BE2C (cell line): ENCODE results near the gene UTP18.

Experiments
- DNase-seq: peaks from one replicate; pipeline ENCODE4 v3.0.0-alpha.2; 2020
- H3K27me3 ChIP-seq: fragments of 250-450 bp; sonication (Bioruptor Pico); 2 replicates; pipeline ENCODE4 v1.5.1; 2020; ENCODE audit warnings: mild to moderate bottlenecking
- H3K36me3 ChIP-seq: fragments of 250-450 bp; sonication (Bioruptor Pico); 2 replicates; pipeline ENCODE4 v1.5.1; 2020; ENCODE audit warnings: mild to moderate bottlenecking
- H3K4me1 ChIP-seq: fragments of 250-450 bp; sonication (Bioruptor Pico); 2 replicates; pipeline ENCODE4 v1.5.1; 2020
- H3K4me3 ChIP-seq: 2 replicates; pipeline ENCODE4 v1.5.1; 2011; ENCODE audit warnings: low read depth, low read length
- H3K9me3 ChIP-seq: fragments of 250-450 bp; sonication (Bioruptor Pico); 2 replicates; pipeline ENCODE4 v1.5.1; 2020
- TF ChIP-seq, protein P1 (sequence below): IDR thresholded peaks from 2 replicates; pipeline ENCODE4 v1.5.1; 2012; ENCODE audit warnings: mild to moderate bottlenecking, low read depth, low read length

UTP18 gene

DNA sequence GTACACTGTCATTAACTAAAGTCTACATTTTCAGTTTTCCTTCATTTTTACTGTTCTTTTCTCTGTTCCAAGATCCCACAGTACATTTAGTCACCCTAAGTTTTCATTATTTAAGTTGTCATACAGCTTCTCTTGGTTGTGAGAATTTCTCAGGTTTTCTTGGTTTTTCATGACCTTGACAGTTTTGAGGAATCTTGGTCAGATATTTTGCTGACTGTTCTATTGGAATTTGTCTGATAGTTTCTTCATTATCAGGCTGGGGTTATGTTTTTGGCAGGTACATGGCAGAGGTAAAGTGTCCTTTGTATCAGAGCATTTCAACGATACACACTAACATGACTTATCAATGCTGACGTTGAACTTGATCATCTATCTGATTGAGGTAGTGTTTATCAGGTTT is 20.1 kb upstream of the UTP18 start:
- Histone ChIP-seq H3K36me3 (0 out of 2 replicates have a peak, but pooled peaks cover 3% of the 10 kb centered on the region), H3K27me3 (no peaks in the 10 kb centered on the region), H3K4me3 (no peak overlapping the region), H3K9me3 (no peaks in the 10 kb centered on the region), H3K4me1 (no peaks in the 10 kb centered on the region)
- TF ChIP-seq, protein P1, sequence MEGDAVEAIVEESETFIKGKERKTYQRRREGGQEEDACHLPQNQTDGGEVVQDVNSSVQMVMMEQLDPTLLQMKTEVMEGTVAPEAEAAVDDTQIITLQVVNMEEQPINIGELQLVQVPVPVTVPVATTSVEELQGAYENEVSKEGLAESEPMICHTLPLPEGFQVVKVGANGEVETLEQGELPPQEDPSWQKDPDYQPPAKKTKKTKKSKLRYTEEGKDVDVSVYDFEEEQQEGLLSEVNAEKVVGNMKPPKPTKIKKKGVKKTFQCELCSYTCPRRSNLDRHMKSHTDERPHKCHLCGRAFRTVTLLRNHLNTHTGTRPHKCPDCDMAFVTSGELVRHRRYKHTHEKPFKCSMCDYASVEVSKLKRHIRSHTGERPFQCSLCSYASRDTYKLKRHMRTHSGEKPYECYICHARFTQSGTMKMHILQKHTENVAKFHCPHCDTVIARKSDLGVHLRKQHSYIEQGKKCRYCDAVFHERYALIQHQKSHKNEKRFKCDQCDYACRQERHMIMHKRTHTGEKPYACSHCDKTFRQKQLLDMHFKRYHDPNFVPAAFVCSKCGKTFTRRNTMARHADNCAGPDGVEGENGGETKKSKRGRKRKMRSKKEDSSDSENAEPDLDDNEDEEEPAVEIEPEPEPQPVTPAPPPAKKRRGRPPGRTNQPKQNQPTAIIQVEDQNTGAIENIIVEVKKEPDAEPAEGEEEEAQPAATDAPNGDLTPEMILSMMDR: no peak
- no peak for DNase-seq

DNA sequence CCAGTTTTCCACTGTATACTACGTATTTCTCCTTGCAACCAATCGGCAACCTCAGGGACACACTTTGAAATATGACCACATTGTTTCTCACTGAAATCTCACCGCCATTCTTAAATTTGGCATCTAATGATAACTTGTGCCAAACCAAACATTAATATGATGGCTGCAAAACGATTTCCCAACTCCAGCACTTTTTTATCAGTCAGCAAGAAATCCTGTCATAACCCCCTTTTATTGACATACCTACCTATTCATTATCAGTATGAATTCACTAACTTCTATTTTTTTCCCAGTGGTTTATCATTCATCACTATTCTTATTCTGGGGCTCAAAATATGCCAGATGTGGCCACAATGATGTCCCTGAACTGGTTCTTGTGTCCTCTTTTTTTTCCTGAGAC is 16.3 kb upstream of the UTP18 start:
- Histone ChIP-seq H3K27me3 (no peaks in the 10 kb centered on the region), H3K9me3 (no peaks in the 10 kb centered on the region), H3K4me3 (no peak overlapping the region), H3K36me3 (no peaks in the 10 kb centered on the region), H3K4me1 (no peaks in the 10 kb centered on the region)
- TF ChIP-seq, protein P1: no peak
- no peak for DNase-seq

DNA sequence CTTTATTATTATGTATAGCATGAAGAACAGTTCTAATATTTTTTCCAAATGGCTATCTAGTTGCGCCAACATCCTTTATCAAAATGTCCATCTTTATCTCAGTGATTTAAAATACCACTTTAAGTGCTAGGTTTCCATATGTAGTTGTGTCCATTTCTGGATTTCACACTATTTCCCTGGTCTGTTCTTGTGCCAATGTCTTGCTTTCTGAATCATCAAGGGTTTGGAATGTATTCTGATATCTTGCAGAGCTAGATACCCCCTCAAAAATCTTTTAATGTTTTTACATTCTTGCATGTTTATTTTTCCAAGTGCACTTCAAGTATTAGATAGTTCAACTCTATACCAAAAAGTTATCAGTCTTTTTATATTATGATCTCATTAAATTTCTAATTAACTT is 14.8 kb upstream of the UTP18 start:
- TF ChIP-seq, protein P1: no peak
- H3K36me3 ChIP-seq: no peaks in the 10 kb centered on the region
- H3K4me3 ChIP-seq: no peak overlapping the region
- DNase-seq: no peak
- no peaks in the 10 kb centered on the region for H3K4me1 ChIP-seq
- no peaks in the 10 kb centered on the region for H3K27me3 ChIP-seq
- H3K9me3 ChIP-seq: no peaks in the 10 kb centered on the region

DNA sequence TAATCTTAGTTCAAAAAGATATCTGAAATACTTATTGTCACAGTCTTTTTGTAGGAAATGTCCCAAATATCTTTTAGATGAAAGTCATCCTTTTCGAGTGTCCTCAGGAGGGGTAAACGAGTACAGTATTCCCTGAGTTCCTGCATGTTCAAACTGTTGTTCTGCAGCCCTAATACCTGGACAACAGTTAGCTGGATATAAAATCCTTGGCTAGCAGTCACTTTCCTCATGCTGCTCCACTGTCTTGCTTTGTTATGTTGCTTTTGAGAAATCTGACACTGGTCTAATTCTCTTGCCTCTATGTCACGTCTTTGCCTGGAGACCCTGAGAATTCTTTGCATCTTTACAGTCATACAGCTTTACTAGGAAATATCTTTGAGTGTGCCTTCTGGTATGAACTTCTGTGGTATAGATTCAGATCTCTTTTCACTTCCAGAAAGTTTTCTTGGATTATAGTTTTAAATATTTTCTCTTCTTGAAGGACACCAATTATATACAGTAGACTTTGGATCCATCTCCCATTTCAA is 10.0 kb upstream of the UTP18 start:
- peaks cover 23% of the 10 kb centered on the region for H3K36me3 ChIP-seq
- DNase-seq: no peak
- H3K27me3 ChIP-seq: no peaks in the 10 kb centered on the region

DNA sequence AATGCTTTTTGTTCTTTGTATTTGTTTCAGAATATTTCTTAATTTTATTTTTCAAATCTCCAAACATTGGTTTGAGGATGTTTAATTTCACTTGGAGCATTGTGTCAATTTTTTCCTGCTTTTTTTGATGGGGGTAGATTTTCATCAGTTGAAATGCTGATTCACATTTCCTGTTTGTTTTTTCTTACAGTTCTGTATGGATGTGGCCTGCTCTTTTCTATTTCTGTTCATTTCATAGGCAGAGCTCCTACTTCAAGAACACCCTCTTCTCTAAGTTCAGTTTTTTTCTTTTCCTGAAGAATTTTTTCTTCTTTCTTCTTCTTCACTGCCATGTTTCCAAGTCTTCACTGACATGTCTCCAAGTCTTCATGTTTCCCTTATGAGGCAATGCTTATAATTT is 9.3 kb upstream of the UTP18 start:
- H3K4me1 ChIP-seq: no peaks in the 10 kb centered on the region
- H3K4me3 ChIP-seq: no peak overlapping the region
- DNase-seq: no peak
- TF ChIP-seq, protein P1: no peak
- H3K36me3 ChIP-seq: peaks cover 25% of the 10 kb centered on the region
- no peaks in the 10 kb centered on the region for H3K27me3 ChIP-seq
- no peaks in the 10 kb centered on the region for H3K9me3 ChIP-seq

More for the DNA sequence above, 10.0 kb upstream of the UTP18 start:
- Histone ChIP-seq H3K4me1 (no peaks in the 10 kb centered on the region), H3K4me3 (no peak overlapping the region), H3K9me3 (no peaks in the 10 kb centered on the region)
- TF ChIP-seq, protein P1: no peak

DNA sequence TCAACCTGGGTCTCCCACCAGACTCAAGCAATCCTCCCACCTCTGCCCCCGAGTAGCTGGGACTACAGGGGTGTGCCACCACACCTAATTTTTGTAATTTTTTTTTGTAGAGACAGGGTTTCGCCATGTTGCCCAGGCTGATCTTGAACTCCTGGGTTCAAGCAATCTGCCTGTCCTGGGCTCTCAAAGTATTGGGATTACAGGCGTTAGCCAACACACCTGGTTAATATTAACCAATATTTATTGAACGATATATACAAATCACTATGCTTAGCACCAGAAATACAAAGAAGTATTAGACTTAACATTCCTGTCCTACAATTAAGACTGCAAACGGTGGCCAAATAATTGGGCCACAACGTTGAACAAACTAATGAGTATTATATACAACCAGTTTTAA is 4.7 kb upstream of the UTP18 start:
- DNase-seq: no peak
- H3K4me3 ChIP-seq: no peak overlapping the region
- TF ChIP-seq, protein P1: no peak
- H3K4me1 ChIP-seq: no peaks in the 10 kb centered on the region
- H3K36me3 ChIP-seq: peaks cover 28% of the 10 kb centered on the region
- H3K9me3 ChIP-seq: no peaks in the 10 kb centered on the region
- H3K27me3 ChIP-seq: no peaks in the 10 kb centered on the region
